Uterus (tissue), 2 donors: Measurements from ENCODE around the gene BTAF1.

Source experiments
- POLR2A ChIP-seq, 2 donors: fragments of 450-650 bp; IDR thresholded peaks; one replicate each; pipeline ENCODE4 v1.6.1; 2016; ENCODE audit warnings: antibody characterized with exemption in 2 of 2, mild to moderate bottlenecking in 1 of 2, moderate library complexity in 1 of 2
- TF ChIP-seq, protein P1 (sequence below), 4 experiments: fragments of 200-600 bp in 2 of 4; fragments of 450-650 bp in 2 of 4; sonication (generic) in 2 of 4; IDR thresholded peaks; one replicate each; pipeline ENCODE4 v1.5.1; 2016 to 2019; ENCODE audit warnings: antibody characterized with exemption in 4 of 4, mild to moderate bottlenecking in 2 of 4, moderate library complexity in 1 of 4

DNA sequence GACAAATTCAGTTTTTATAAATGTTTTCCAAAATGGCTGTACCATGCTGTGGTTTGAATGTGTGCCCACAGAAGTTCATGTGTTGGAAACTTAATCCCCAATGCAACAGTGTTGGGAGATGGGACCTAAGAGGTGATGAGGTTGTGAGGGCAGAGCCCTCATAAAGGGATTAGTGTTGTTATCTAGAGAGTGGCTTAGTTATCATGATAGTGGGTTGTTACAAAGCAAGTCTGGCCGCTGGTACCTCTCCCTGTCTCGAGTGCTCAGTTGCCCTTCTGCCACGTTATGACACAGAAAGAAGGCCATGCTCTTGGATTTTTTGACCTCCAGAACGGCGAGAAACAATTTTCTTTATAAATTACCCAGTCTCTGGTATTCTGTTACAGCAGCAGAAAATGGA lies 119.0 kb downstream of the BTAF1 start:
- TF ChIP-seq, protein P1, sequence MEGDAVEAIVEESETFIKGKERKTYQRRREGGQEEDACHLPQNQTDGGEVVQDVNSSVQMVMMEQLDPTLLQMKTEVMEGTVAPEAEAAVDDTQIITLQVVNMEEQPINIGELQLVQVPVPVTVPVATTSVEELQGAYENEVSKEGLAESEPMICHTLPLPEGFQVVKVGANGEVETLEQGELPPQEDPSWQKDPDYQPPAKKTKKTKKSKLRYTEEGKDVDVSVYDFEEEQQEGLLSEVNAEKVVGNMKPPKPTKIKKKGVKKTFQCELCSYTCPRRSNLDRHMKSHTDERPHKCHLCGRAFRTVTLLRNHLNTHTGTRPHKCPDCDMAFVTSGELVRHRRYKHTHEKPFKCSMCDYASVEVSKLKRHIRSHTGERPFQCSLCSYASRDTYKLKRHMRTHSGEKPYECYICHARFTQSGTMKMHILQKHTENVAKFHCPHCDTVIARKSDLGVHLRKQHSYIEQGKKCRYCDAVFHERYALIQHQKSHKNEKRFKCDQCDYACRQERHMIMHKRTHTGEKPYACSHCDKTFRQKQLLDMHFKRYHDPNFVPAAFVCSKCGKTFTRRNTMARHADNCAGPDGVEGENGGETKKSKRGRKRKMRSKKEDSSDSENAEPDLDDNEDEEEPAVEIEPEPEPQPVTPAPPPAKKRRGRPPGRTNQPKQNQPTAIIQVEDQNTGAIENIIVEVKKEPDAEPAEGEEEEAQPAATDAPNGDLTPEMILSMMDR (IDR thresholded peaks at IDR 0.05) = no peak
- TF ChIP-seq POLR2A (IDR thresholded peaks at IDR 0.05) = no peak
